ENCODE results near the gene ATP5MC2.

GRCh38 chr12:53643232-53643979, 32.5 kb downstream of the ATP5MC2 start:
- TF ChIP-seq CTCF (IDR thresholded peaks at IDR 0.05) (no peak), RAD21 (IDR thresholded peaks at IDR 0.05; ENCODE audit: low read length) (no peak), RCOR1 (IDR thresholded peaks at IDR 0.05; ENCODE audit: low read length) (no peak), FOXM1 (IDR thresholded peaks at IDR 0.05; ENCODE audit: low read depth) (no peak), RFX5 (IDR thresholded peaks at IDR 0.05; ENCODE audit: low read length) (no peak), CHD2 (IDR thresholded peaks at IDR 0.05; ENCODE audit: low read length, partially characterized antibody) (no peak), GABPA (IDR thresholded peaks at IDR 0.05; ENCODE audit: low read depth) (no peak), JUND (IDR thresholded peaks at IDR 0.05) (no peak), EP300 (IDR thresholded peaks at IDR 0.05; ENCODE audit: borderline replicate concordance in 1 of 2, low read depth in 1 of 2, low read length in 1 of 2) (no peak)

Measured in SK-N-SH (cell line).